Right lobe of liver (tissue), 4 donors: Measurements from ENCODE around the gene SMCO3.

Experiments used
- CTCF ChIP-seq, 4 donors: fragments of 200-600 bp in 3 of 4; fragments of 450-650 bp in 1 of 4; IDR thresholded peaks; one replicate each; pipeline versions ENCODE4 v1.5.1 to v1.8.0; 2016 to 2022; ENCODE audit warnings: antibody characterized with exemption in 4 of 4, mild to moderate bottlenecking in 2 of 4
- POLR2A ChIP-seq: fragments of 450-650 bp; IDR thresholded peaks from one replicate; pipeline ENCODE4 v1.6.1; 2017; ENCODE audit warnings: antibody characterized with exemption, mild to moderate bottlenecking
- donor health status: DM: no; HTN: no; CAD: no.
- donor health status: DM: no; HTN: no; CAD: no.
- donor health status: DM: no; HTN: yes; CAD: no.

- TF ChIP-seq CTCF (IDR thresholded peaks at IDR 0.05) = no peak
- TF ChIP-seq POLR2A = no peak
Observed at GRCh38 chr12:14780859-14781258, 33.1 kb downstream of the SMCO3 start.
